Measurements from ENCODE around the gene ADCYAP1R1. TPM values are rescaled to one million over a fixed set of nuclear protein-coding genes. Genes with fewer than 3 reads are reported as not detected.

The ADCYAP1R1 gene
- total RNA-seq, 2 donors from 2014 or later: 0.86 to 3.1 TPM

DNA sequence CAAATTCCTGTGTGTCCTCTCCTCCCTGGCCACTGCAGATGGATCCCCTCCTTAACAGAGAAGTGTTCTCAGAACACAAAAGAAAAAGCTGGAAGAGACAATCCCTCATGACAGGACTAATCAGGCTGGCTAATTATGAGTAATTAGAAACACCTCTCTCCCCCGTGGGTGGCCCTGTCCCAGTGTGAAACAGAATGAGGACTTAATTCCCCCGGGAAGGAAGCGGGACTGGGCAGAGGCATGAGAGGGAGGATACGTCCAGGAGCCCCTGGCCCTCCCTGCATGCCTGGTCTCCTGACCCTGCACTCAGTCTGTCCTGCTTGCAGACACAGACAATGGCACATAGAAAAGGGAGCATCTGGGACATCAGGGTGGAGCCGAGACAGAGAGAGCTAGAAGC lies 7.6 kb upstream of the ADCYAP1R1 start:
- Histone ChIP-seq H3K9me3 (no peaks in the 10 kb centered on the region), H3K4me3 (no peak overlapping the region), H3K4me1 (no peaks in the 10 kb centered on the region), H3K27me3 (no peaks in the 10 kb centered on the region), H3K27ac (no peak overlapping the region), H3K36me3 (no peaks in the 10 kb centered on the region)
- DNase-seq (ENCODE audit: low spot score): no peak
- TF ChIP-seq CTCF (IDR thresholded peaks at IDR 0.05): no peak

GRCh38 chr7:31046723-31047122 lies 5.4 kb upstream of the ADCYAP1R1 start:
- no peaks in the 10 kb centered on the region for H3K9me3 ChIP-seq
- H3K4me1 ChIP-seq: peaks cover 0 to under 1% of the 10 kb centered on the region in 2 donors
- no peaks in the 10 kb centered on the region for H3K36me3 ChIP-seq
- no peaks in the 10 kb centered on the region for H3K27me3 ChIP-seq
- no peak overlapping the region for H3K27ac ChIP-seq
- H3K4me3 ChIP-seq: no peak overlapping the region
- no peak for DNase-seq (ENCODE audit: low spot score)
- TF ChIP-seq CTCF (IDR thresholded peaks at IDR 0.05): no peak

DNA sequence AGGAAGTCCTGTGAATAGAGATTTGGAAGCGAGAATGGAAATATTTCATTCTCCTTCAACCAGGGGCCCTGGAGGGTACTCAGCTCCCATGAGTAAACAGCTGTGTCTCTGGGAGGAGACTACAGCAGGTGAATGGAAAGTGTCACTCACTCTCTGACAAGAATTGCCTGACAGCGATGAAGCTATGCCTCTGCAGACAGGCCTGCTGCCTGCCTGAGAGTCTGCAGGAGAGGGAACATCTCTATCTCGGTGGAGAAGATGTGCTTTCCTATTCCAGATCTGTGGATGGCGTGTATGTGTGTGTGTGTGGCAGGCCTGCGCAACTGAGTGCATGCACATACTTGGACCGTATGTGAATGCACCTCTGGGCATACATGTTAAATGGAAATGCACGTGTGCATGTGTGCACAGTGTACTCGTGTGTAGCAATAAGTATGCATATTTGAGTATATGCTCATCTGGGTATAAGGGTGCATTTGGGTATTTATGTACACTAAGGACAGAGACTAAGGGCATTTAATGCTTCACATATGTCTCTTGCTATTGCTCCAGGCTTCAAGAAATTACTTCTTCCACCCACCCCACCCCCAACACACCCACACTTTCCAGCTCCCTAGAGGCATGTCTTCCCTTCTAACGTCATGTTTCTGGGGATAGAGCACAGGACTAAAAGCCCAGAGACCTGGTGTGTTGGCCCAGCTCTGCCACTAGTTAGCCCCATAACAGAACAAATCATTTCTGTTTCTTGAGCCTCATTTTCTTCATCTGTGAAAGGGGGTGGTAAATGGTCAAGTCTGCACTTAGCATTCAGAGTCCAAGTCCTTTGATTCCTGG lies 4.6 kb upstream of the ADCYAP1R1 start:
- no peak for TF ChIP-seq CTCF (IDR thresholded peaks at IDR 0.05)
- Histone ChIP-seq H3K27ac (no peak overlapping the region), H3K27me3 (peaks cover under 1% of the 10 kb centered on the region in 2 donors), H3K4me1 (peaks cover 0 to 6% of the 10 kb centered on the region in 2 donors), H3K9me3 (no peaks in the 10 kb centered on the region), H3K4me3 (no peak overlapping the region), H3K36me3 (no peaks in the 10 kb centered on the region)
- DNase-seq (ENCODE audit: low spot score): no peak

GRCh38 chr7:31049005-31049765 lies 2.9 kb upstream of the ADCYAP1R1 start:
- peaks cover 6 to 13% of the 10 kb centered on the region in 2 donors for H3K27me3 ChIP-seq
- no peak for TF ChIP-seq CTCF (IDR thresholded peaks at IDR 0.05)
- no peak for DNase-seq (ENCODE audit: low spot score)
- H3K27ac ChIP-seq: no peak overlapping the region
- no peak overlapping the region for H3K4me3 ChIP-seq
- peaks cover 0 to 15% of the 10 kb centered on the region in 2 donors for H3K4me1 ChIP-seq
- no peaks in the 10 kb centered on the region for H3K9me3 ChIP-seq
- no peaks in the 10 kb centered on the region for H3K36me3 ChIP-seq

GRCh38 chr7:31052487-31052840 lies 356 bp downstream of the ADCYAP1R1 start:
- peaks cover 0 to 15% of the 10 kb centered on the region in 2 donors for H3K4me1 ChIP-seq
- peak overlapping the region in 1 of 2 donors; percentile 21 for H3K27ac ChIP-seq
- no peaks in the 10 kb centered on the region for H3K36me3 ChIP-seq
- no peak for TF ChIP-seq CTCF (IDR thresholded peaks at IDR 0.05)
- no peaks in the 10 kb centered on the region for H3K9me3 ChIP-seq
- peaks cover 6 to 13% of the 10 kb centered on the region in 2 donors for H3K27me3 ChIP-seq
- H3K4me3 ChIP-seq: peak overlapping the region; percentile 33 to 53
- DNase-seq (ENCODE audit: low spot score): no peak

Data from right atrium auricular region (tissue), 2 donors.